ENCODE measurements around the gene WWC1. TPM values are rescaled to one million over a fixed set of nuclear protein-coding genes. Genes with fewer than 3 reads are reported as not detected.

The WWC1 gene
- total RNA-seq, 1 donor from 2014 or later = 32.8 TPM

DNA sequence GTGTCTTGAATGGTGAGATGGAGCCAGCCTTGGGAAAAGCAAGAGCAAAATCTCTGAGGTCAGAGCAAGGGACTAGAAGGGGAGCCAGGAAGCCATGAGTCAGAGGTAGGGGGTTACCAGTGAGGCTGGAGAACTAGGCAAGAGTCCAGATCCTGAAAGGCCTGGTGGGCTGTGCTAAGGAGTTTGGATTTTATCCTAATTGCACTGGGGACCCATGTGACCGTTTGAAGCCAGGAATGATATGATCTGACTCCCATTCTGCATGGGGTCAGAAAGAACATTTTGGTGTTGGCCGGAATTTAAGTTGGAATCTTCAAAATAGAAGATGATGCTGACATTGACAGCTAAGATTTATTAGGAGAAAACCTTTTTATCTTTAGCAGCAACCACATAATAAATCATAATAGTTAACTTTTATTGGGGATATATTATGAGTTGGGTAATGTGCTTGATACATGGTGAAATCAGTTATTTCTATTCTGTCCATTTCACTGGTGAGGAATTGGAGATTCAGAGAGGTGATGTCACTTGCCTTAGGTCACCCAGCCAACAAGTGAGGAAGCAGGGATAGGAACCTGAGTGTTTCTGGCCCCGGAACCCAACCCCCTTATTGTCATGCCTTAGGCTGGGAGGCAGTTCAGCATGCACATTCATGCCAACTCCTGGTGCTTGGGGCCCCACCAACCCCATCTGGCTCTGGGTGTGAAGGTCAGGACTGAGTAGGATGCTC is 133.3 kb downstream of the WWC1 start:
- Mint-ChIP-seq H3K27ac (no peak overlapping the region), H3K9me3 (no peaks in the 10 kb centered on the region), H3K4me3 (no peak overlapping the region), H3K4me1 (peaks cover 7% of the 10 kb centered on the region), H3K36me3 (peaks cover 7% of the 10 kb centered on the region), H3K27me3 (ENCODE audit: low read depth) (no peaks in the 10 kb centered on the region)
- DNase-seq (ENCODE audit: low spot score in 2 of 2, unreplicated experiment in 2 of 2) = no peak
- TF ChIP-seq, protein P1, sequence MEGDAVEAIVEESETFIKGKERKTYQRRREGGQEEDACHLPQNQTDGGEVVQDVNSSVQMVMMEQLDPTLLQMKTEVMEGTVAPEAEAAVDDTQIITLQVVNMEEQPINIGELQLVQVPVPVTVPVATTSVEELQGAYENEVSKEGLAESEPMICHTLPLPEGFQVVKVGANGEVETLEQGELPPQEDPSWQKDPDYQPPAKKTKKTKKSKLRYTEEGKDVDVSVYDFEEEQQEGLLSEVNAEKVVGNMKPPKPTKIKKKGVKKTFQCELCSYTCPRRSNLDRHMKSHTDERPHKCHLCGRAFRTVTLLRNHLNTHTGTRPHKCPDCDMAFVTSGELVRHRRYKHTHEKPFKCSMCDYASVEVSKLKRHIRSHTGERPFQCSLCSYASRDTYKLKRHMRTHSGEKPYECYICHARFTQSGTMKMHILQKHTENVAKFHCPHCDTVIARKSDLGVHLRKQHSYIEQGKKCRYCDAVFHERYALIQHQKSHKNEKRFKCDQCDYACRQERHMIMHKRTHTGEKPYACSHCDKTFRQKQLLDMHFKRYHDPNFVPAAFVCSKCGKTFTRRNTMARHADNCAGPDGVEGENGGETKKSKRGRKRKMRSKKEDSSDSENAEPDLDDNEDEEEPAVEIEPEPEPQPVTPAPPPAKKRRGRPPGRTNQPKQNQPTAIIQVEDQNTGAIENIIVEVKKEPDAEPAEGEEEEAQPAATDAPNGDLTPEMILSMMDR (IDR thresholded peaks at IDR 0.05; ENCODE audit: unreplicated experiment) = no peak

DNA sequence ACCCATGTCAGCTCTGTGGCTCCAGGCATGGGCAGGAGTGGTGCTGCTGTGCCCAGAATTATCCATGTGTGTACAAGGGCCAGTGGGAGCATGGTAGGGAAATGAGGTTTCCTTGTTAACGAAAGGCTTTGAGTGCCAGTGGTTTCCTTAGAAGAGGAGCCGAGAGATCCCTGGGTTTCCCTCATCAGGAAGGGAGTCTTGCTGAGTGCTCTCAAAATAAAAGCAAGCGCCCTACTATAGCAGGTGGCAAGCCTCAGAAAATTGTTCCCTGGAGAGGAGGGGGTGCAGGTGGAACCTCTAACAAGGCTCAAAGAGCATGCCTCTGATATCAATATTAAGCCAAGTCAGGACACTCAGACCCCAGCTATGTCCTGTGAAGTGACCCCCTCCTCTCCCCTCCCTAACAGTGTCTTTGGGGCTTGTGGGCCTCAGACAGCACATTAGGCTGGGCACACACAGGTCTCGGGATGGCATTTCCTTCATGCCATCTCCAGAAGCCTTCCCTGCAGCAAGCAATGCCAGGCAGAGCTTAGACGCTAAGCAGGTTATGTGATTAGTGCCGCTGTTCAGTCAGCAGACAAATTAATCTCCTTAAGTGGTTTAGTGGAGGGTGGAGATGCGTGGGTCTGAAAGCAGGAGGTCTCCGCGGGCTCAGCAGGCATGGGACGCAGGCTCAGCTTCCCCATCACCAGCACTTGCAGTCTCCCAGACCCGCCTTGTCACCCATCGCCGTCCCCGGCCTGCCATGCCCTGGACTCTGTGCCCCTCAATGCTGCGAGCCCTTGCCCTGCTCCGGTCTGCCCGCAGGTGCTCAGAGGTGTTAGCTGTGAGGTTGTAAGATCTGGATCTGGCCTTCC is 134.8 kb downstream of the WWC1 start:
- TF ChIP-seq, protein P1 (IDR thresholded peaks at IDR 0.05; ENCODE audit: unreplicated experiment) = no peak
- peaks cover 14% of the 10 kb centered on the region for H3K36me3 Mint-ChIP-seq
- no peak overlapping the region for H3K27ac Mint-ChIP-seq
- no peak overlapping the region for H3K4me3 Mint-ChIP-seq
- H3K27me3 Mint-ChIP-seq (ENCODE audit: low read depth) = no peaks in the 10 kb centered on the region
- peaks cover 7% of the 10 kb centered on the region for H3K4me1 Mint-ChIP-seq
- H3K9me3 Mint-ChIP-seq = no peaks in the 10 kb centered on the region
- DNase-seq (ENCODE audit: low spot score in 2 of 2, unreplicated experiment in 2 of 2) = no peak

DNA sequence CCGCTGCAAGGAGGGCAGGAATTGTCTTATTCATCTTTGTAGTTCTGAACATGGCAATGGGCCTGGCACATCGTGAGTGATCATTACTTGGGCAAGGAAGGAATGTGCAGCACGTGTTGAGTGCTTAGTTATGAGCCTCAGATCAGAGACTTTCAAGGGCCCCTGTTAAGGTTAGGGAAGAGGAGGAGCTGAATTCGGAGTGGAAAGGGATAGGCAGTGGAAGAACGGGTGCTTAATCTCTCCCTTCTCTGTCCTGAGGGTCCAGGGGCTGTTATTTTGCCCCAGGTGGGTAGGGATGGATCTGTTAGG is 135.4 kb downstream of the WWC1 start:
- DNase-seq (ENCODE audit: low spot score in 2 of 2, unreplicated experiment in 2 of 2) = no peak
- no peaks in the 10 kb centered on the region for H3K27me3 Mint-ChIP-seq (ENCODE audit: low read depth)
- peaks cover 18% of the 10 kb centered on the region for H3K36me3 Mint-ChIP-seq
- no peaks in the 10 kb centered on the region for H3K9me3 Mint-ChIP-seq
- H3K4me3 Mint-ChIP-seq = no peak overlapping the region
- TF ChIP-seq, protein P1 (IDR thresholded peaks at IDR 0.05; ENCODE audit: unreplicated experiment) = no peak
- H3K4me1 Mint-ChIP-seq = peaks cover 7% of the 10 kb centered on the region
- H3K27ac Mint-ChIP-seq = no peak overlapping the region

DNA sequence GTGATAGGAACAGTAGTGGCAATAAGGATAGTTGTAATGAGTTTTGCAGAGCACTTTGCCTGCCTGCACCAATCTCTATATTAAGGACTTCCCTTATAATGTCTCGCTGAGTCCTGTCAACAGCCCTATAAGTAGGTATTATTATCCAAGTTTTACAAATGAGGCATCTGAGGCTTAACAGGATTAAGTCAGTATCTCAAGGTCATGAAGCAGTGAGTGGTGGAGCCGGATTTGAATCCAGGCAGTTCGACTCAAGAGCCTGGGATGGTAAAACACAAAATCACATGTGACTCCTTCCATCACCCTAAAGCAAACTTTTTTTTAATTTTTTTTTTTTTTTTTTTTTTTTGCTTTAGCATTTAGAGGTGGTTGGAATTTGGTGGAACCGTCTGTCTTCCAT is 135.8 kb downstream of the WWC1 start:
- TF ChIP-seq, protein P1 (IDR thresholded peaks at IDR 0.05; ENCODE audit: unreplicated experiment) = no peak
- DNase-seq (ENCODE audit: low spot score in 2 of 2, unreplicated experiment in 2 of 2) = no peak
- Mint-ChIP-seq H3K4me1 (peaks cover 7% of the 10 kb centered on the region), H3K27ac (no peak overlapping the region), H3K27me3 (ENCODE audit: low read depth) (no peaks in the 10 kb centered on the region), H3K4me3 (no peak overlapping the region), H3K36me3 (peaks cover 15% of the 10 kb centered on the region), H3K9me3 (no peaks in the 10 kb centered on the region)

DNA sequence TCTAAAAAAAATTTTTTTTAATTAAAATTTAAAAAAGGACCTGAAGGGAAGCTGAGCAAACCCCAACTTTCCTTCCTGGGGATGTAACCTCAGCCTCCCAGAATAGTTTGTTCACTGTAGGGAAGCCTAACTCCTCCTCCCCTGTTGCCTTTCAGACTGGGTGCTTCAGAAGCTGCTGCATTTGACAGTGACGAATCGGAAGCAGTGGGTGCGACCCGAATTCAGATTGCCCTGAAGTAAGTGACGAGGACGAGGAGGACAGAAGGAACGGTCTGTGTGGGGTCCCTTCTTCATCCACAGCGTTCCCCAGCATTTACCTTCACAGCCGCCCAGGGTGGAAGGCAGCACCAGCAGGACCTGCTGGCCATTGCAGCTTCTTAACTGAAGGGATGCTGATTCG is 137.1 kb downstream of the WWC1 start:
- H3K27me3 Mint-ChIP-seq (ENCODE audit: low read depth) = no peaks in the 10 kb centered on the region
- H3K36me3 Mint-ChIP-seq = peaks cover 16% of the 10 kb centered on the region
- no peak overlapping the region for H3K4me3 Mint-ChIP-seq
- DNase-seq (ENCODE audit: low spot score in 2 of 2, unreplicated experiment in 2 of 2) = no peak
- no peak overlapping the region for H3K27ac Mint-ChIP-seq
- peaks cover 7% of the 10 kb centered on the region for H3K4me1 Mint-ChIP-seq
- TF ChIP-seq, protein P1 (IDR thresholded peaks at IDR 0.05; ENCODE audit: unreplicated experiment) = no peak
- H3K9me3 Mint-ChIP-seq = no peaks in the 10 kb centered on the region

All from mesothelial cell of epicardium (in vitro differentiated cells).